Endothelial cell of umbilical vein (primary cell): ENCODE results near the gene TTI1. TPM values are rescaled to one million over a fixed set of nuclear protein-coding genes. Genes with fewer than 3 reads are reported as not detected.

Experiments
- BruUV-seq: library from RNA; stranded (reverse); fragments of 400-500 nt; replicated peaks from 2 replicates; lab custom pipeline; 2021; lab: Mats Ljungman, UMichigan
- CTCF ChIA-PET: fragments of 300-600, 350-600 bp; sonication (Branson Sonifier 250); formaldehyde crosslinking; loops from one replicate; lab custom pipeline; 2021; ENCODE audit warnings: antibody characterized with exemption, inconsistent platforms; lab: Charles Lee
- POLR2A ChIA-PET: fragments of 300-600, 350-600 bp; sonication (Branson Sonifier 250); formaldehyde crosslinking; loops from one replicate; lab custom pipeline; 2021; ENCODE audit warnings: antibody characterized with exemption, inconsistent platforms; lab: Charles Lee
- DNase-seq: peaks from one replicate; pipeline ENCODE4 v3.0.0-alpha.2; 2011; ENCODE audit warnings: low read depth, low spot score
- FAIRE-seq: peaks from 2 replicates; lab custom pipeline; 2011; peaks lifted over from hg19 to GRCh38; lab: Jason Lieb, UNC
- H2AFZ ChIP-seq: 2 replicates; pipeline ENCODE4 v1.6.0; 2012; ENCODE audit warnings: low read depth, low read length, control low read depth, inconsistent platforms
- H3K27ac ChIP-seq: 2 replicates; pipeline ENCODE4 v1.5.1; 2011; ENCODE audit warnings: low read depth, mild to moderate bottlenecking, control low read depth, low read length, moderate library complexity; ENCODE audit not compliant: insufficient read depth
- H3K27me3 ChIP-seq, 2 experiments: 2 replicates each; pipeline versions ENCODE4 v1.6.0 to v1.6.1; 2011; ENCODE audit warnings: low read length in 2 of 2, mixed read lengths in 1 of 2; ENCODE audit not compliant: control insufficient read depth in 2 of 2, insufficient read depth in 2 of 2
- H3K36me3 ChIP-seq, 2 experiments: 2 replicates in 1 of 2; 3 replicates in 1 of 2; pipeline ENCODE4 v1.5.1; 2011; ENCODE audit warnings: low read length in 2 of 2, mild to moderate bottlenecking in 1 of 2, moderate library complexity in 1 of 2; ENCODE audit not compliant: control insufficient read depth in 2 of 2, insufficient read depth in 2 of 2; ENCODE audit errors: extremely low read depth in 1 of 2
- H3K4me1 ChIP-seq: 3 replicates; pipeline ENCODE4 v1.5.1; 2011; ENCODE audit warnings: mild to moderate bottlenecking, low read length; ENCODE audit not compliant: control insufficient read depth, insufficient read depth; ENCODE audit errors: extremely low read depth
- H3K4me2 ChIP-seq: 2 replicates; pipeline ENCODE4 v1.6.1; 2011; ENCODE audit warnings: low read length, control low read depth, mixed read lengths; ENCODE audit not compliant: insufficient read depth
- H3K4me3 ChIP-seq, 3 experiments: fragments of 200-600 bp in 1 of 3; sonication (generic), shearing (Covaris generic) in 1 of 3; replicated peaks in 1 of 3; 2 replicates each; pipeline ENCODE4 v1.5.1; 2011 to 2016; ENCODE audit warnings: control low read depth in 3 of 3, low read length in 3 of 3, mild to moderate bottlenecking in 2 of 3, inconsistent platforms in 1 of 3, low read depth in 1 of 3, moderate library complexity in 1 of 3; ENCODE audit not compliant: insufficient read depth in 1 of 3
- H3K79me2 ChIP-seq: 2 replicates; pipeline ENCODE4 v1.6.0; 2012; ENCODE audit warnings: low read length, inconsistent platforms; ENCODE audit not compliant: control insufficient read depth, insufficient read depth
- H3K9ac ChIP-seq: replicated peaks from 2 replicates; pipeline ENCODE3; 2011; ENCODE audit warnings: low read length, control low read depth; ENCODE audit not compliant: insufficient read depth; ENCODE audit errors: extremely low read depth
- H3K9me1 ChIP-seq: replicated peaks from 3 replicates; pipeline ENCODE4 v1.6.0; 2011; ENCODE audit warnings: mild to moderate bottlenecking, low read length; ENCODE audit not compliant: control insufficient read depth, insufficient read depth; ENCODE audit errors: extremely low read depth
- H3K9me3 ChIP-seq: replicated peaks from 2 replicates; pipeline ENCODE4 v1.5.1; 2012; ENCODE audit warnings: low read length, inconsistent platforms; ENCODE audit not compliant: control insufficient read depth, insufficient read depth
- H4K20me1 ChIP-seq: replicated peaks from 2 replicates; pipeline ENCODE3; 2011; ENCODE audit warnings: mild to moderate bottlenecking, low read length; ENCODE audit not compliant: control insufficient read depth, insufficient read depth; ENCODE audit errors: extremely low read depth
- EZH2 ChIP-seq: IDR thresholded peaks from 2 replicates; pipeline ENCODE4 v1.6.1; 2012; ENCODE audit warnings: borderline replicate concordance, low read depth, mild to moderate bottlenecking, moderate library complexity, low read length, inconsistent platforms; ENCODE audit not compliant: severe bottlenecking
- FOS ChIP-seq: IDR thresholded peaks from 2 replicates; pipeline ENCODE4 v1.6.1; 2011; ENCODE audit warnings: mild to moderate bottlenecking, low read length, moderate library complexity, borderline replicate concordance; ENCODE audit not compliant: insufficient read depth
- GATA2 ChIP-seq: IDR thresholded peaks from 2 replicates; pipeline ENCODE4 v1.7.0; 2011; ENCODE audit warnings: low read depth, mild to moderate bottlenecking, moderate library complexity, mixed read lengths, low read length; ENCODE audit not compliant: insufficient read length, insufficient read depth
- JUN ChIP-seq: IDR thresholded peaks from 2 replicates; pipeline ENCODE4 v1.6.1; 2011; ENCODE audit warnings: borderline replicate concordance, low read depth; ENCODE audit not compliant: insufficient read length, insufficient read depth
- MYC ChIP-seq: IDR thresholded peaks from one replicate; pipeline ENCODE4 v1.6.1; 2011; ENCODE audit warnings: mild to moderate bottlenecking, low read depth, low read length
- POLR2A ChIP-seq: IDR thresholded peaks from 2 replicates; pipeline ENCODE4 v1.6.1; 2012; ENCODE audit warnings: low read depth, mild to moderate bottlenecking, control low read depth, low read length
- POLR2AphosphoS5 ChIP-seq: IDR thresholded peaks from 2 replicates; pipeline ENCODE4 v1.6.1; 2012; ENCODE audit warnings: low read depth, mild to moderate bottlenecking, control low read depth, low read length, moderate library complexity; ENCODE audit not compliant: insufficient read depth
- dilution Hi-C: fragments of 300-500 bp; cut with MboI; formaldehyde crosslinking; loops from one replicate; pipeline ENCODE4 v1.15.0; 2019; ENCODE audit warnings: low sequenced_read_pairs; ENCODE audit not compliant: extremely low pct_ligation_motif_present
- intact Hi-C: fragments of 100-400 bp; cut with micrococcal nuclease; formaldehyde crosslinking; loops from one replicate; pipeline ENCODE4 v1.10.0; 2022
- polyA plus RNA-seq, 4 experiments: library from polyadenylated mRNA; depleted of rRNA in 3 of 4; stranded (reverse) in 3 of 4; unstranded in 1 of 4; fragments of >200 nt; gene quantifications; 2 replicates each; pipeline versions ENCODE4 v1.2.1 to v1.2.3, GENCODE V29; 2011 to 2012; ENCODE audit warnings: missing spikeins in 1 of 4
- total RNA-seq: library from RNA; stranded (reverse); gene quantifications from 2 replicates; pipeline ENCODE4 v1.2.3, GENCODE V29; 2021
- TF ChIP-seq, protein P1 (sequence below): IDR thresholded peaks from 2 replicates; pipeline ENCODE4 v1.6.1; 2011; ENCODE audit not compliant: insufficient read depth, insufficient read length
- TF ChIP-seq, protein P2 (sequence below), 2 donors: IDR thresholded peaks; 1 replicate in 1 of 2; 2 replicates in 1 of 2; pipeline ENCODE4 v1.5.1; 2011; ENCODE audit warnings: low read length in 2 of 2, mild to moderate bottlenecking in 2 of 2, moderate library complexity in 2 of 2, control low read depth in 1 of 2, inconsistent platforms in 1 of 2, low read depth in 1 of 2; ENCODE audit not compliant: insufficient read depth in 1 of 2; ENCODE audit errors: extremely low read depth in 1 of 2

TTI1 gene
- total and polyA plus RNA-seq, 2 donors (not counting 3 experiments of a cell fraction or from before 2014, with no cell fraction given), result 13.2 to 23.2 TPM

DNA sequence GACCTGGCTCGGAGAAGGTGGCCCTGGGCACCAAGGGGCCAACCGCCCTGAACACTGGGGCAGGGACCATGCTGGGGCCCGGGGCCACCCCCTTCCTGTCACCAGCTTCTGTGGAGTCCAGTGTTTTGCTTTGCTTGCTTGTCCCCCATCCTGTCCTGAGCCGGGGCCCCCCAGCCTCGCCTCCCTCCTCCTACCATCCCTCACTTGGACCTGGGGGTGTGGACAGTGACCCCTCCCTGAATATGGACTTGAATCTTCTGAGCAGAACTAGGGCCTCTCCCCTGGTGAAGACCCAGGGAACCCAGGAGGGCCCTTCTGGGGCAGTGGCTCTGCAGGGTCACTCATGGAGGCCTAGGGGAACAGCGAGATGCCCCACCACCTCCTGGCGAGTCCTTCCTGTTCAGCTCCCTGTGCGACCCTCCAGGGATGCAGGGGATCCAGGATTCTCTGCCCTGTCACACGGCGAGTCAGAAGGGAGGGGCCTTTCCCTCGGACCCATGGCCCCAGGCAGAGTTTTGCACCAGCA, 88.7 kb downstream of the TTI1 start:
- Histone ChIP-seq H3K9me3 (no peaks in the 10 kb centered on the region), H4K20me1 (no peaks in the 10 kb centered on the region), H3K27me3 (peaks cover 0 to 2% of the 10 kb centered on the region in 2 experiments), H3K4me2 (no peak overlapping the region), H3K4me3 (no peak overlapping the region), H3K4me1 (no peaks in the 10 kb centered on the region), H3K9me1 (no peaks in the 10 kb centered on the region), H3K27ac (no peak overlapping the region), H3K36me3 (no peaks in the 10 kb centered on the region), H3K79me2 (no peaks in the 10 kb centered on the region), H3K9ac (no peak overlapping the region), H2AFZ (no peak overlapping the region)
- BruUV-seq, result no TSS peak
- ChIA-PET CTCF (interaction anchor here (1.1 kb wide), 1 partner anchor 377 kb away, joined by 3 read pairs; no protein-coding TSS in a partner anchor), POLR2A (no interaction called here)
- DNase-seq (no peak), FAIRE-seq (no peak)
- TF ChIP-seq FOS, result no peak
- TF ChIP-seq, protein P1, sequence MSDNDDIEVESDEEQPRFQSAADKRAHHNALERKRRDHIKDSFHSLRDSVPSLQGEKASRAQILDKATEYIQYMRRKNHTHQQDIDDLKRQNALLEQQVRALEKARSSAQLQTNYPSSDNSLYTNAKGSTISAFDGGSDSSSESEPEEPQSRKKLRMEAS, result no peak
- no peak for TF ChIP-seq JUN
- TF ChIP-seq MYC, result no peak
- TF ChIP-seq, protein P2, sequence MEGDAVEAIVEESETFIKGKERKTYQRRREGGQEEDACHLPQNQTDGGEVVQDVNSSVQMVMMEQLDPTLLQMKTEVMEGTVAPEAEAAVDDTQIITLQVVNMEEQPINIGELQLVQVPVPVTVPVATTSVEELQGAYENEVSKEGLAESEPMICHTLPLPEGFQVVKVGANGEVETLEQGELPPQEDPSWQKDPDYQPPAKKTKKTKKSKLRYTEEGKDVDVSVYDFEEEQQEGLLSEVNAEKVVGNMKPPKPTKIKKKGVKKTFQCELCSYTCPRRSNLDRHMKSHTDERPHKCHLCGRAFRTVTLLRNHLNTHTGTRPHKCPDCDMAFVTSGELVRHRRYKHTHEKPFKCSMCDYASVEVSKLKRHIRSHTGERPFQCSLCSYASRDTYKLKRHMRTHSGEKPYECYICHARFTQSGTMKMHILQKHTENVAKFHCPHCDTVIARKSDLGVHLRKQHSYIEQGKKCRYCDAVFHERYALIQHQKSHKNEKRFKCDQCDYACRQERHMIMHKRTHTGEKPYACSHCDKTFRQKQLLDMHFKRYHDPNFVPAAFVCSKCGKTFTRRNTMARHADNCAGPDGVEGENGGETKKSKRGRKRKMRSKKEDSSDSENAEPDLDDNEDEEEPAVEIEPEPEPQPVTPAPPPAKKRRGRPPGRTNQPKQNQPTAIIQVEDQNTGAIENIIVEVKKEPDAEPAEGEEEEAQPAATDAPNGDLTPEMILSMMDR (IDR thresholded peaks at IDR 0.05; ENCODE audit: extremely low read depth in 1 of 2, insufficient read depth in 1 of 2, low read depth in 1 of 2, low read length in 2 of 2), result no peak
- TF ChIP-seq POLR2AphosphoS5, result no peak
- TF ChIP-seq POLR2A, result no peak
- no peak for TF ChIP-seq EZH2
- no peak for TF ChIP-seq GATA2
- intact Hi-C loops (no loop called here), dilution Hi-C loops (no loop called here)
